Endodermal cell (in vitro differentiated cells): ENCODE data around the gene SLC35E2B. TPM values are rescaled to one million over a fixed set of nuclear protein-coding genes. Genes with fewer than 3 reads are reported as not detected.

Source experiments
- DNase-seq: peaks from one replicate; pipeline ENCODE4 v3.0.0-alpha.2; 2017
- H3K27ac ChIP-seq: 2 replicates; pipeline ENCODE4 v1.5.1; 2013; ENCODE audit warnings: mild to moderate bottlenecking, low read depth, low read length, moderate library complexity
- H3K27me3 ChIP-seq: 2 replicates; pipeline ENCODE4 v1.6.1; 2013; ENCODE audit warnings: mild to moderate bottlenecking, low read length, moderate library complexity; ENCODE audit not compliant: insufficient read depth, control insufficient read depth, poor library complexity, severe bottlenecking
- H3K36me3 ChIP-seq: 2 replicates; pipeline ENCODE4 v1.7.0; 2013; ENCODE audit warnings: mild to moderate bottlenecking, low read length, moderate library complexity; ENCODE audit not compliant: control insufficient read depth, insufficient read depth
- H3K4me1 ChIP-seq: one replicate; pipeline ENCODE4 v1.7.0; 2013; ENCODE audit warnings: low read length; ENCODE audit not compliant: control insufficient read depth, insufficient read depth
- H3K4me3 ChIP-seq: 2 replicates; pipeline ENCODE4 v1.5.1; 2013; ENCODE audit warnings: mild to moderate bottlenecking, low read length, moderate library complexity
- H3K9ac ChIP-seq: 2 replicates; pipeline ENCODE4 v1.6.1; 2013; ENCODE audit warnings: mild to moderate bottlenecking, low read length, moderate library complexity; ENCODE audit not compliant: poor library complexity, severe bottlenecking; ENCODE audit errors: extremely low read depth
- H3K9me3 ChIP-seq: 2 replicates; pipeline ENCODE4 v1.6.1; 2013; ENCODE audit warnings: mild to moderate bottlenecking, low read length, moderate library complexity; ENCODE audit not compliant: control insufficient read depth
- H3K27ac Mint-ChIP-seq: 2 replicates; pipeline ENCODE4 v1.8.0; 2020; ENCODE audit warnings: mixed read lengths
- H3K27me3 Mint-ChIP-seq: 2 replicates; pipeline ENCODE4 v1.8.0; 2021; ENCODE audit warnings: mild to moderate bottlenecking, mixed read lengths; ENCODE audit not compliant: insufficient read depth
- H3K36me3 Mint-ChIP-seq: 2 replicates; pipeline ENCODE4 v1.8.0; 2020; ENCODE audit warnings: low read depth, mixed read lengths
- H3K4me1 Mint-ChIP-seq: 2 replicates; pipeline ENCODE4 v1.8.0; 2020; ENCODE audit warnings: mixed read lengths
- H3K4me3 Mint-ChIP-seq: 2 replicates; pipeline ENCODE4 v1.8.0; 2020; ENCODE audit warnings: mild to moderate bottlenecking, moderate library complexity, mixed read lengths
- H3K9me3 Mint-ChIP-seq: 2 replicates; pipeline ENCODE4 v1.8.0; 2020; ENCODE audit warnings: mild to moderate bottlenecking, mixed read lengths
- WGBS, 2 experiments: methylation state at CpG; one replicate each; pipeline versions ENCODE4 v1.1.5 to v1.1.7; 2013; ENCODE audit warnings: missing lambda C conversion rate in 2 of 2, mixed read lengths in 1 of 2; ENCODE audit not compliant: insufficient coverage in 1 of 2, insufficient read length in 1 of 2; 5-methylcytosine and 5-hydroxymethylcytosine counted together
- total RNA-seq, 2 donors: library from RNA; stranded (reverse); fragmentation: NEBNext Ultra II Directional in 1 of 2; extraction: Animal tissue kit (Norgen Biotek cat#: 25700) in 1 of 2; gene quantifications; 2 replicates in 1 of 2; 3 replicates in 1 of 2; pipeline ENCODE4 v1.2.1, GENCODE V29; 2021
- TF ChIP-seq, protein P1 (sequence below): fragments of 200-600 bp; sonication (generic); conservative IDR thresholded peaks from 2 replicates; pipeline ENCODE4 v1.5.0; 2021; ENCODE audit warnings: antibody characterized with exemption, mild to moderate bottlenecking

SLC35E2B gene
- total RNA-seq, 2 donors from 2014 or later, result 51.2 to 56.9 TPM

DNA sequence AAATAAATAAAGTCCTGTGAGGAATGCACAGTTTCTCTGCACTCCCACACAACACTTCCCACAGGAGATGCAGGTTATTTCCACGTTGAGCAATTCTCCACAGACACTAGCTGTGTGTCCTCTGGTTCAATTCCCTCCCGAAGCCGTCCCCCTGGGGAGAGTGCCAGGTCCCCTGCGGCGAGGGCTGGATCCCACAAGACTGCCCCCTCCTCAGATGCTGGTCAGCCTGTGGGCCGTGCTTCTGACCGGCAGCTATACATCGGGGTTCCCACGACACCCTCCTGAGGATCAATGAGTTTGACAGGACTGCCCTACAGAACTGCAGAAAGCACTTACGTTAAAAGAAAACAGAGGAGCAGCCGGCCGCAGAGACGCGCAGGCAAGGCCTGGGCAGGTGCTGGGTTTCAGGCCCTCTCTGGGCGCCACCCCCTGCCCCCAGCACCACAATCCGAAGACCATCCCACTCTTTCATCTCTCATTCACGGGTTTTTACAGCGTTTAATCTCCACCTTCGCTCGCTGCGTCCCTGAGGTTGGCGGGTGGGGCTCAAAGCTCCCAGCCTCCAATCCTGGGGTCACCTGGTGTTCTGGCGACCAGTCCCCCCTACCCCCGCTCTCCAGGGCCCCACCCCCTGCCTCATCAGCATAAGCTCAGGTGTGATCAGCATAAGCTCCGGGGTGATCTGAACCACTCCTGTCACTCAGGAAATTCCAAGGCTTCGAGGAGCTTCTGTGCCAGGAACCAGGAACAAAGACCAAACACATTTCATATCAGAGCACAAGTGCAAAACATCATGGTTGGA is 9.3 kb downstream of the SLC35E2B start:
- Histone ChIP-seq H3K4me1 (no peaks in the 10 kb centered on the region), H3K9me3 (no peaks in the 10 kb centered on the region), H3K4me3 (no peak overlapping the region), H3K27ac (peak overlapping the region; percentile 53), H3K36me3 (no peaks in the 10 kb centered on the region), H3K27me3 (no peaks in the 10 kb centered on the region), H3K9ac (no peak overlapping the region)
- Mint-ChIP-seq H3K27me3 (no peaks in the 10 kb centered on the region), H3K4me3 (peak overlapping the region; percentile 24), H3K9me3 (no peaks in the 10 kb centered on the region), H3K36me3 (peaks cover 20% of the 10 kb centered on the region), H3K27ac (peak overlapping the region; percentile 87), H3K4me1 (peaks cover 27% of the 10 kb centered on the region)
- TF ChIP-seq, protein P1, sequence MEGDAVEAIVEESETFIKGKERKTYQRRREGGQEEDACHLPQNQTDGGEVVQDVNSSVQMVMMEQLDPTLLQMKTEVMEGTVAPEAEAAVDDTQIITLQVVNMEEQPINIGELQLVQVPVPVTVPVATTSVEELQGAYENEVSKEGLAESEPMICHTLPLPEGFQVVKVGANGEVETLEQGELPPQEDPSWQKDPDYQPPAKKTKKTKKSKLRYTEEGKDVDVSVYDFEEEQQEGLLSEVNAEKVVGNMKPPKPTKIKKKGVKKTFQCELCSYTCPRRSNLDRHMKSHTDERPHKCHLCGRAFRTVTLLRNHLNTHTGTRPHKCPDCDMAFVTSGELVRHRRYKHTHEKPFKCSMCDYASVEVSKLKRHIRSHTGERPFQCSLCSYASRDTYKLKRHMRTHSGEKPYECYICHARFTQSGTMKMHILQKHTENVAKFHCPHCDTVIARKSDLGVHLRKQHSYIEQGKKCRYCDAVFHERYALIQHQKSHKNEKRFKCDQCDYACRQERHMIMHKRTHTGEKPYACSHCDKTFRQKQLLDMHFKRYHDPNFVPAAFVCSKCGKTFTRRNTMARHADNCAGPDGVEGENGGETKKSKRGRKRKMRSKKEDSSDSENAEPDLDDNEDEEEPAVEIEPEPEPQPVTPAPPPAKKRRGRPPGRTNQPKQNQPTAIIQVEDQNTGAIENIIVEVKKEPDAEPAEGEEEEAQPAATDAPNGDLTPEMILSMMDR, result no peak
- peak; percentile 83 for DNase-seq
- WGBS, 2 experiments, result 83 to 88% methylated on average over 22 to 26 of the region's 26 CpGs

DNA sequence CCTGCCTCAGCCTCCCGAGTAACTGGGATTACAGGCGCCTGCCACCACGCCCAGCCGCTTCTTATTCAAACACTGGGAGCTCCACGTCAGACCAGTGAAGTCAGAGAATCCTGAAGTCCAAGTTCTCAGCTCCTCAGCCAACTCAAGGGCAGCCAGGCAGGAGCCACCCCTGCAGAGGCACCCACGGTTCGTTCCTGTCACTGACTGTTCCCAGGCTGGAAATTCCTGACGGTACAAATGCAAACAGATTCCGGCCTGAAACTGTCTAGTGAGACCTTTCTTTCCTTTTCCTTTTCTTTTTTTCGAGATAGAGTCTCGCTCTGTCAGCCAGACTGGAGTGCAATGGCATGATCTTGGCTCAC is 11.7 kb downstream of the SLC35E2B start:
- Histone ChIP-seq H3K9ac (no peak overlapping the region), H3K9me3 (no peaks in the 10 kb centered on the region), H3K4me3 (no peak overlapping the region), H3K4me1 (no peaks in the 10 kb centered on the region), H3K36me3 (no peaks in the 10 kb centered on the region), H3K27ac (no peak overlapping the region), H3K27me3 (no peaks in the 10 kb centered on the region)
- TF ChIP-seq, protein P1, result no peak
- no peak for DNase-seq
- H3K27ac Mint-ChIP-seq, result peak overlapping the region; percentile 66
- H3K36me3 Mint-ChIP-seq, result peaks cover 24% of the 10 kb centered on the region
- WGBS, 2 experiments, result 79 to 91% methylated on average over 11 of the region's 11 CpGs
- no peak overlapping the region for H3K4me3 Mint-ChIP-seq
- peaks cover 28% of the 10 kb centered on the region for H3K4me1 Mint-ChIP-seq
- no peaks in the 10 kb centered on the region for H3K27me3 Mint-ChIP-seq
- no peaks in the 10 kb centered on the region for H3K9me3 Mint-ChIP-seq

DNA sequence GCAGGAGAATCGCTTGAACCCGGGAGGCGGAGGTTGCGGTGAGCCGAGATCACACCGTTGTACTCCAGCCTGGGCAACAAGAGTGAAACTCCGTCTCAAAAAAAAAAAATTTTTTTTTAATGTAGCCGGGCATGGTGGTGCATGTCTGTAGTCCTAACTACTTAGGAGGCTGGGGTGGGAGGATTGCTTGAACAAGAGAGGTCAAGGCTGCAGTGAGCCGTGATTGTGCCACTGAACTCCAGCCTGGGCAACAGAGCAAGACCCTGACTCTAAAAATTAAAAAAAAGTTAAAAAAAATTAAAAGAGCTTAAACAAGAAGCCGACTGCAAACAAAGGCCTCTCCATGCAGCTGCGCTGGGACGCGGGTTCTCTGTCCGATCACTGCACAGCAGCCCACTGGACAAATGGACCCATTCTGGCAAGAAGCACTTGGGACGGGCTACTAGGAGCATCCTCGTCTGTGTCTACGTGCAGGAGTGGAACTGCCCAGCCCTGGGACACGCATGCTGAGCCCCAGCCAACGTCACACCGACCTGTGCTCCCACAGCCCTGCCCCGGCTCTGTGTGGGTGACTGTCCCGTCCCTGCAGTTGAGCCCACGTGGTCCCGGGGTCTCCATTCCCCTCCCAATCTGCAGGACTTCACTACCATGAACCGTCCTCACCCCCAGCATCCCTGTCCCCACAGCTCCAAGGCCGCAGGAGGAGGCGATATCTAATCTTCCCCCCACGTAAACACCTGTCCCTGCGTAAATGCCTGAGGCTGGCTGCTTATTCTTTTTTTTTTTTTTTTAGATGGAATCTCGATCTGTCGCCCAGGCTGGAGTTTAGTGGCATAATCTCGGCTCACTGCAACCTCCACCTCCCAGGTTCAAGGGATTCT is 12.3 kb downstream of the SLC35E2B start:
- H3K9me3 Mint-ChIP-seq, result no peaks in the 10 kb centered on the region
- no peaks in the 10 kb centered on the region for H3K9me3 ChIP-seq
- peaks cover 21% of the 10 kb centered on the region for H3K36me3 Mint-ChIP-seq
- DNase-seq, result no peak
- no peak overlapping the region for H3K27ac ChIP-seq
- H3K27ac Mint-ChIP-seq, result no peak overlapping the region
- H3K4me3 ChIP-seq, result no peak overlapping the region
- TF ChIP-seq, protein P1, result no peak
- no peaks in the 10 kb centered on the region for H3K27me3 Mint-ChIP-seq
- H3K9ac ChIP-seq, result no peak overlapping the region
- H3K4me1 ChIP-seq, result no peaks in the 10 kb centered on the region
- H3K4me3 Mint-ChIP-seq, result no peak overlapping the region
- H3K36me3 ChIP-seq, result no peaks in the 10 kb centered on the region
- peaks cover 28% of the 10 kb centered on the region for H3K4me1 Mint-ChIP-seq
- WGBS, 2 experiments, result 96 to 98% methylated on average over 26 to 32 of the region's 32 CpGs
- H3K27me3 ChIP-seq, result no peaks in the 10 kb centered on the region
